ENCODE measurements around the gene KLC3. TPM values are rescaled to one million over a fixed set of nuclear protein-coding genes. Genes with fewer than 3 reads are reported as not detected.

KLC3 gene
- total RNA-seq = 4.0 and 7.8 TPM in 2 replicates

DNA sequence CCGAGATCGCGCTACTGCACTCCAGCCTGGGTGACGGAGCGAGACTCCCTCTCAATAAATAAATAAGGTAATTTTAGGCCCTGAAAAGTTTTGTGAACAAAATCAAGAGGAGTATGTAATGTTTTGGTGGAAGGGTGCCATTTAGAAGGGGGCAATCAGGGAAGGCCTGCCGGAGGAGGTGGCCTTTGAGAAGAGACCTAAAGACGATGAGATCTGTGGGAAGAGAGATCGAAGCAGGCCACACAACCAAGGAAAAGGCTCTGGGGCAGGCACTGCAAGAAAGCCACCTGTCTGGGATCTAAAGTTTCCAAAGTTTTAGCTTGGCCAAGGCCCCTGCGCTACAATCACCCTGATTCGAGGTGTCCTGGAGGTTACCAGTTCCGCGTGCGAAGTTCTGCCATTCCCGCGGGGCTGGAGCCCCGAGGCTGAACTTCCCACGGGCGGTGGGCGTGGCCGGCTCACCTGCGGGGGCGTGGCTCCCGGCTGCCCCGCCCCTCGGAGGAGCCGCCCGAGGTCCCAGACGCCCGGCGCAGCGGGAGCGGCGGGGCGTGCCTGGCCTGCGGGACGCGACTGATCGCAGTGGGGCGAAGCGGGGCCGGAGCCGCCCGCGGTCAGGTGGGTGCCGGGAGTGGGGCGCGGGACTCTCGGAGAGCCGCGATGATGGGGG lies at the start of gene KLC3:
Gene KLC3, plus strand, starts transcription at position 519 of the 667 bp plus-strand sequence. CDS start 4,792 bp downstream, outside the sequence.
- peak within 1 kb of the TSS; percentile 37 for H3K4me3 ChIP-seq (ENCODE audit: low read depth, low read length)
- TF ChIP-seq CTCF (conservative IDR thresholded peaks at IDR 0.05; ENCODE audit: low read depth, low read length) = no peak
- no peak for DNase-seq (ENCODE audit: low read depth)

- TF ChIP-seq CTCF (conservative IDR thresholded peaks at IDR 0.05; ENCODE audit: low read depth, low read length) = no peak
- DNase-seq (ENCODE audit: low read depth) = no peak
- H3K4me3 ChIP-seq (ENCODE audit: low read depth, low read length) = no peak overlapping the region
Measured at GRCh38 chr19:45291834-45292233, 48.7 kb upstream of the KLC3 start.

DNA sequence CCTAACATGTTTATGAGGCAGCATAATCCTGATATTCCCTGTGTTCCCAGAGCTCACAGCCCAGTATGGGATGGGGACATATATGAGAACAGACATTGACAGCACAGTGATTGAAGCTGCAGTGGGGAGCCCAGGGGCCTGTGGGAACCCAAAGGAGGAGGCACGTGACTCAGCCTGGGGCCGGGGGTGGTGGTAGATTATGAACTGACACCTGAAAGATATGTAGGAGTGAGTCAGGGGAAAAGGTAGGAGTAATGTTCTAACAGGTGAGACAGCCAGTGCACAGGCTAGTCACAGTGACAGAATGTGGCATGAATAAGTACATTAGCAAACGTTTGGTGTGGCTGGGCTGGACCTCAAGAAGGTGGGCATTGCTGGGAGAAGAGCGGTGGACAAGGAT lies 46.9 kb upstream of the KLC3 start:
- DNase-seq (ENCODE audit: low read depth) = no peak
- H3K4me3 ChIP-seq (ENCODE audit: low read depth, low read length) = no peak overlapping the region
- TF ChIP-seq CTCF (conservative IDR thresholded peaks at IDR 0.05; ENCODE audit: low read depth, low read length) = no peak

DNA sequence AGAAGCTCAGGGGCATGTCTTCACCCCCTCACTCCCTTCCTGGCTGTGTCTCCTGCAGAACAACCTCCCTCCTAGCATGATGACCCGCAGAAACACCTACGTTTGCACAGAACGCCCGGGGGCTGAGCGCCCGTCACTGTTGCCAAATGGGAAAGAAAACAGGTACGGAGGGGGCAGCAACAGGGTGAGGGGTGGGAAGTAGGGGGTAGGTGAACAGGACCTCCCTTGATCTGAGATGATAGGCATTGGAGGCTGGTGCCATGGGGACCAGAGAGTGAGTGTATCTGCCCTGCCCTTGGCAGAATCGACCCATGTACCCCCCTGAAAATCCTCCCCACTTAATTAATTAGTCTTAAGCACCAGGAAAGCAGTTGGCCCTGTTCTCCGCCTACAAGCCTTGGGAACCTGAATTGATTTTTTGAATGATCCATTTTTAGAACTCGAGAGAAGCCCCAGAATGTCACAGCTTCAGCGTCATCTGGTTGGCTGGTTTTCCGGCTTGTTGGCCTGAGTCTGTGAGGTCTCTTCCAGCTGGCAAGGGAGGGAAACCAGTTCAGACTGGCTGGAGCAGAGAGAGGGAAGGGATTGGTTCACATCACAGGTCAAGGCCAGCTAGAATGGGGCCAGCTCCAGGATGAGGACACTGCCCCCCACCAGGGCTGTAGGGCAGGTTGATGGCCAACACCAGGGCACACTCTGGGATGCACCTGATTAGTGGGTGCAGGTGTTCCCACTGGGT lies 46.1 kb upstream of the KLC3 start:
- no peak overlapping the region for H3K4me3 ChIP-seq (ENCODE audit: low read depth, low read length)
- no peak for DNase-seq (ENCODE audit: low read depth)
- no peak for TF ChIP-seq CTCF (conservative IDR thresholded peaks at IDR 0.05; ENCODE audit: low read depth, low read length)

GRCh38 chr19:45295873-45296272 lies 44.7 kb upstream of the KLC3 start:
- no peak for DNase-seq (ENCODE audit: low read depth)
- no peak overlapping the region for H3K4me3 ChIP-seq (ENCODE audit: low read depth, low read length)
- no peak for TF ChIP-seq CTCF (conservative IDR thresholded peaks at IDR 0.05; ENCODE audit: low read depth, low read length)

DNA sequence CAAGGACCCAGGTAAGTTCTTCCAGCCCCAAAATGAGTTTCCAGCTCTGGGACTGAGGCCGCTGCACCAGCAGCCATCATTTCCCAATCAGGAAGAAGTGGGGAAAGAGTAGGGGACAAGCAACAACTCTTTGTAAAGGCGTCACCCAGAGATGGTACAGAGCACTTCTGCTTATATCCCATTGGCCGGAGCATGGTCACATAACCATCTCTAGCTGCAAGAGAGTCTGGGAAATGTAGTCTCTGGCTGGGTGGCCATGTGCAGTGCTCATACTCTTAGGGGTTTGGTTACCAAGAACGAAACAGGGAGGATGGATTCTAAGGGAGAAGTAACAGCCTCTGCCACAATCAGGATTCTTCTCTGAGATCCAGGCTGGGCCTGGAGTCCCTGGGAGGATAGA lies 44.2 kb upstream of the KLC3 start:
- no peak overlapping the region for H3K4me3 ChIP-seq (ENCODE audit: low read depth, low read length)
- no peak for TF ChIP-seq CTCF (conservative IDR thresholded peaks at IDR 0.05; ENCODE audit: low read depth, low read length)
- no peak for DNase-seq (ENCODE audit: low read depth)
